GM21619 (cell line): Measurements from ENCODE around the gene ZDHHC22.

Source experiments
- ATAC-seq: cut with Tn5 transposase; IDR thresholded peaks from one replicate; pipeline ENCODE4 v1.9.1; 2021; ENCODE audit not compliant: unreplicated experiment

ZDHHC22 gene

DNA sequence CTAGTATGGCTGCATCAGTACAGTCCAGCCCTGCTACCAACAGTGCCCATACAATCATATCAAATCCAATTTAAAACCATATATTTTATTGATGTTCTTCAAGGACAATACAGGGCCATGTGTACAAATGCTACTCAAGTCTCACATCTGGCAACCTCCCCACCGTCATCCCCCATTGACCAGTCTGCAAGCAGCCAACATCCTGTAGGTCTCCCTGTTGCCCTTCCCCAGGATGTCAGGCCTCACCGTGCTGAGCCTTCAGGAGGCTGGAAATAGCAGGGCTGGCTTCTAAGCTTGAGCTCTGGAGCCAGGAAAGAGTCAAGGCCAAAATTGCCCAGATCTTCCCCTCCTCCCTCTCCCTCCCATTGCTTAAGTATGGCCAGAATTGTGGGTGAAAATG lies 10.4 kb downstream of the ZDHHC22 start:
- ATAC-seq, result no peak

DNA sequence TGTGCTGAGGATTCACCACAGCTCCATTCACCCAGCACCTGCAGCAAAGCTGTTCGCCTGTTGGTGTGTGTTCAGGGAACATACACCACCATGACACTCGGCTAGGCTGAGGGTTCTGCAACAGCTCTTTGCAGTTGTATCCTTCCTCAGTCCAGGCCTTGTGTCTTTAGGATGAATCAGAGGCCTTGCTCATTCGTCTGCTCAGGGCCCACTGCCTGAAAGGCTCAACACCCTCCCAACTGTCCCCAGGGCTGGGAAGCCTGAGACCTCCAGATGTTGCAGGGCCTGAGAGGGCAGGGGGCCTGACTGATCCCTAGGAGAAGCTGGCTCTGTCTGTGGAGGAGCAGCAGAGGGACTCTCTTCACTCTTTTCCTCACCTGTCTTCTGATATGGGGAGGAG lies 11.2 kb downstream of the ZDHHC22 start:
- no peak for ATAC-seq

DNA sequence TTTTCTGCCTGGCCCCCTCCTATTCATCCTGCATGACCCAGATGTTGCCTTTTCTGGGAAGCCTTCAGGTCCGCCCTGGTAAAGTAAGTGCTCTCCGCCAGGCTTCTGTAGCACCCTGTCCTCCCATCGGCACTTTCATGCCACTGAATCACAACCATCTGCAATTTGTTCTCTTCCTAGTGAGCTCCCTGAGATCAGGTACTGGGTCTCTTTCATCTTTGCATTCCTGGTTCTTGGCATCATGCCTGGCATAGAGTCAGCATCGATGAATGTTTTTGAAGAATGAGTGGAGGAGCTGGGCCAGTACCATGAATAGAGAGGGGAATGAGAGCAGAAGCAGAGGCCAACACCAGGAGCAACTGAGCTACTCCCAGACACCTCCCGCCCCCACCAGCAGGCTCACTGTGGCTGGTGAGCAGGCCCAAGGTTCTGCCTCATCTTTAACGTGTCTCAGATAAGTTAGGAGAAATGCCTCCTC lies 13.1 kb downstream of the ZDHHC22 start:
- ATAC-seq, result no peak

DNA sequence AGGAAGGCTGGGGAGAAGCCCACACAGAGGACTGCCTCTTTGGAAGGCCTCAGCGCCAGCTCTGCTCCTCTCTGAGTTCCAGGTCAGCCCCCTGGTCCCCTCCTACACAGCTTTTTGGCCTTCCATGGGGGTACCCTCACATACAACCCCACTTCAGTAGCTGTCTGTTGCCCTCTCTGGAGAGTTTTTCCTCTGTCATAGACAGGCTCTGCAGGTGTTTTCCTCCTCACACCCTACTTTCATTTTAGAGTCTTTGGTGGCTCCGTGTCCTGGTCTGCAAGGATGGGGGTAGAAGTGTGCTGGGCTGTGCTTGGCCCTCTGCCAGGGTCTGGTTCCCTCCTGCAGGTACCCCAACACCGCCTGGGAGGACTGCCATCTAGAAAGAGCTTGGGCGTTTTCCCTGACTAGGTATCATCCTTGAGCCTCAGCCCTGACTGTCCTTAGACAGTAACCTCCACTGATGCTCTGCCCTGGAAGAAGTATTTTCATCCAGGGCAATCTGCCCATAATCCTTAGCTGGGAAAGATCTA lies 15.1 kb downstream of the ZDHHC22 start:
- ATAC-seq, result no peak

DNA sequence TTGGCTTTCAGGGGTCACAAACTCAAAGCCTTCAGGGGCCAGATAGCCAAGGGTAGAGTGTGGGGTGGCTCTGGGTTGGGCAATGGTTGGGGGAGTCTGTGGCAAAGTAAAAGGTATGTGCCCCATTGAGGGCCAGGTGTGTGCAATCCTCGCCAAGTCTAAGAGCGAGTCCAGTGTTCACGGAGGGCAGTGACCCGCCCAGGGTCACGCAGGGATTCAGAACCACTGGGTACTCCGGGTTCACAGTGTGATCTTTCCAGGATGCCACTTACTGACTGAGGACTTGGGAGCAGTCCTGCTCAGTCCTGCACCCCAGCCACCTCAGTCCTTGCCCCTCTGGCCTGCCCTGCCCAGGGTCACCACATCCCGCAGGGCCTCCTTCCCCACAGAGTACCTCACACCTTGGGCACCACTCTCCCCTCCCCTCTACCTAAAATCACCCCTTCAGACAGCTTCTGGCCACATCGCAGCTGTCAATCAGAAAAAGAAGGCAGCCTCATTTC lies 15.7 kb downstream of the ZDHHC22 start:
- ATAC-seq, result no peak

DNA sequence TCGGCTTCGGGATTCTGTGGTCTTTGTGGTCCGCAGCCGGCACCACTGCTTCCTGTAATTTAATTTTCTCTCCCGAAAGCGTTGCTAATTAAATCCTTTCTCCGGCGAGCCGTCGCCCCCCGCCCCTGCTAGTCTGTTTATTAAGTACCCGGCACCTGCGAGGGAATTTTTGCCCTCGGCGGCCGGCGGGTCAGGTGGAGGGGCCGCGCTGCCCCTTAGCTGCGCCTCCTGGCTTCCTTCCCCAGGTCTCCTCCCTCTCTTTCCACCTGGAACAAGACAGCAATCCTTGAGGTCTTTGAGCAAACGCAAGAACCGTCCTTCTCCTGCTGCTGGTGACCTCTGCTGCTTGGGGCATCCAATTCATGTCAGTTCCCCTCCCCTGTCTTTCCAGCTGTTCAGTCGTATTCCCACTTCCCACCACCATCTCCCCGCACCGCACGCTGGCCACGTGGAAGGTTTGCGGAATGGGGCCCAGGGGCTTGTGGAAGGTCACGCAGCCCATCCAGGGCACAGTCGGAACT lies 16.2 kb downstream of the ZDHHC22 start:
- no peak for ATAC-seq

DNA sequence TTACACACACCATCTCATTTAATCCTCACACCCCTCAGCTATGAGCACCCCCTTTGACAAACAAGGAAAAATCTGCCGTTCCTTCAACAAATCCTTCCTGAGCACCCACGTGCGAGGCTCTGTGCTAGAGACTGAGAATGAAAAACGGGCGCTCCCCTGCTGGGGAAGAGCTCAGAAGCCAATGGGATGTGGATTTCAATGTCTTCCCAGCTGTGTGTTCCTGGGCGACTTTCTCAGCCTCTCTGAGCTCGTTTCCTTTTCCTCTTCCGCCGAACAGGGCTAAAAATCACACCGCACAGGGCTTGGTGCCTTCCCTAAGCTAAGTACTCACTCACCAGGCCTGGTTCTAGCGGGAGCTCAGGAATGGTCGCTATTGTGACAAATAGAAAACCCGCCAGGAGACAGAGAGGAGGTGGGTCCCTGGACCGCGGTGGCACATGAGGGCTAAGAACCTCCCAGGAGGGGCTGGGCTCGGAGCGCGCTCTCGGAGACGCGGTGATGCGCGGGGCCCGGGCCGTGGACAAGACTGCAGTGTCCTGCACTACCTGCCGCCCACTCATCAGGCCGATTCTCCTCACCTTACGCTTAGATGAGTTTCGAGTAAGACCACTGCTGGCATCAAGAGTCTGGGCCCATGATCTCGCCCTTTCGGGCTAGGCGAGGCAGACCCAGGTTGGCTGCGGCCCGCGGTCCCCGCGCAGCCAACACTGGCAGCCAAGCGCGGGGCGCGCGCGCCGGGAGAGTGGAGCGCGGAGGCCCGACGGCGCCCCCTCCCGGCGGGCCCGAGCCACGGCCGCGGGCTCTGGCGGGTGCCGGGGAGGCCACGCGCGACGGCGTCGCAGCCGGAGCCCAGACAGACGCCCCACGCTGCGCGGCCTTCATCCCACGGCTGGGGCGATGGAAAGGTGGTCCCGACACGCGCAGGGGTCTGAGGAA lies 17.0 kb downstream of the ZDHHC22 start:
- ATAC-seq, result no peak

DNA sequence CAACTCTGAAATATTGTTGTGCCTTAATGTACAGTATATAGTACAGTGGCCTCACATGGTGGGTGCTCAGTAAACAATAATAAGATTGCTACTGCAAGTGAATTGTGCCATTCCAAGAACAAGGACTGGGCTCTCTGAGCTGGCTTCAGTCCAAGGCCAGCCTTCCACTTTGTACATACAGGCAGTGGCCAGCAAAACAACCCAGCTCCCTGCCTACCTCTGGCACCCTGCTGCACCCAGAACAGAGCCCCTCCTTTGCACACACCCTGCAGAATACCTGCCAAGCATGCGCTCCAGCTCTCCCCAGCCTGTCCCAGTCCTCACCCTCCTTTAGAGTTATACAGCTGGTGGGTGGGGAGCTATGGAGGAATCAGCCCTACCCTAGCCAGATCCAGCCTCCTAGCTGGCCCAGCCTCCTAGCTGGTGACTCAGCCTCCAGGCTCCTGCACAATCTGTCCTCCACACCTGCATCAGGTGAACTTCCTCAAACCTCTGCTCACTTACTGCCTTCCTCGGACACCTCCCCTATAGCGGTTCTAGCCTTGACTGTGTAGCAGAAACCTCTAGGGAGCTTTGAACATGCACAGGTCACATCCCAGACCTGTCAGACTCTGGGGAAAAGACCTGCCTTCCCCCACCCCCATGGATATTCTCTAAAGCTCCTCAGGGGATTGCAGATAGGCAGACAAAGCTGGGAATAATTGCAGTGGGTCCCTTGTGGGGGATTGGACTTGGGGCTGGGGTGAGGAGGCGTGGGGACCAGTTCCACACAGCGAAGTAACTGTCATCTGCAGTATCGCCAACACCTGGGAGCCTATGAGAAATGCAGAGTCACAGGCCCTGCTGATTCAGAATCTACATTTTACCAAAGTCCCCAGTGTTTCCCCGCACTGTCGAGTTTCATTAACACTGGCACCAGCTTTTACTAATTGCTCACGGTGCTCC lies 17.9 kb downstream of the ZDHHC22 start:
- ATAC-seq, result no peak

DNA sequence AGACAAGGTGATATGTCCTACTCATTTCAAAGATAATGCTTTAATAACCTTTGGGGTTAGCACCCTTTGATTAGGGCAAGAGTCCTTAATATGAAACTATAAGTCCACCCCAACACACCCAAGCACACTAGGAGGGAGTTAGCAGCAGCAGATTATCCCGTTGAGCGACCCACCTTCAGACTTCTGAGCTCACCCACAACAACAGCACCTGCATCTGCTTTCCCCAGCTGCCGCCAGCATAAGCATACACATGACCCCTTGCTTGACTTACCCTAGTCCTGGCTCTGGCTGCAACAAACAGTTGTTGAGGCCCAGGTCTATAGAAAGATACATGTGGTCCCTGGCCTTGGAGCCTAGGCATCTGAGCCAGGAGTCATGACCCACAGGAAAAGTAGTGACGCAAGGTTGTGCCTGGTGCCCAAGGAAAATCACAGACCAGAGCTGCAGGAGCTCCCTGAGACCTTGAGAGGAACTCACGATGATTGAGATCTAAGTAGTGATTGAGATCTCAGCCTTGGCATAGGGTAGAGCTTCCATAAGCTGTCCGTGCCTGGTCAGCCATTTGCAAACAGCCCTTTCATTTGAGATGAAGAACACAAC lies 19.0 kb downstream of the ZDHHC22 start:
- no peak for ATAC-seq

DNA sequence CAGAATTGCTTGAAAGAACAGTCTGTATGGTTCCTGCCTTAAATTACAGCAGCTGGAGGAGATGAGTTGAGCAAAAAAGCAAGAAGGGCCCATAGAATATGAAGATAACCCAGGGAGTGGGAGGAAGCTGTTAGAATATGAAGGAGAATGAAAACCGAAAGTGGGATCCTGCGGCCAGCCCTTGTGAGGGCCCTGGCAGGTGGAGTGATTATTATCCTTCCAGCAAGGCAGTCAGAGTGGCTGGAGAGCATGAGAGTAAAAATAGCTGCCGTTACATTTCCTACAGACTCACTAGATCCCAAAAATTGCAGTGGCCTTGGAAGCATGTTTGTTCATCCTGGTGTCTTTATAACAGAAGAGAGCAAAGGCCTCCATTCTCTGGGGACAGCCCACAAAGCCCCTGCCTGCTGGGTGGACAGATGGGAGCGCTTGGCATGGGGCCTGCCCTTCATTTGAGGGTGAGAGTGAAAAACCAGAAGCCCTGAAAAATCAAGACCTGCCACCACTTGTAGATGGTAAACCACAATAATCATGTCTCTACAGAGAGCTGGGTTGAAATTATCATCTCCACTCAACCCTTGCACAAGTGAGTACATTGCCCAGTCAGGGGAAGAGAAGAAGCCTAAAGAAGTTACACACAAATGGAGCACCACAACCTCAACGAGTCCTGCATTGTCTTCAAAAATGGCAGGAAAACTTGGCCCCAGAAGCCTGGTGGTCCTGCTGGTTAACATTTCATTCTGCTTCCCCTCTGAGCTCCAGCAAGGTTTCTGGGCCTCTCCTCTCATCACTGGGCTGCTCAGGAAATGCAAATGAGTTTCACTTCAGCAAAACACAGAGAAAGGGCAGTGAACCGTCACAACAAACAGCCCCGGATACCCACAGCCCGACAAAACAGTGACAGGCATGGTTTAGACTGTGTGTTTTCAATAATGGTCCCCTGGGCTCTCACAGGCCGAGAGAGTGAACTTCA lies 20.5 kb downstream of the ZDHHC22 start:
- peak; percentile 79 for ATAC-seq

DNA sequence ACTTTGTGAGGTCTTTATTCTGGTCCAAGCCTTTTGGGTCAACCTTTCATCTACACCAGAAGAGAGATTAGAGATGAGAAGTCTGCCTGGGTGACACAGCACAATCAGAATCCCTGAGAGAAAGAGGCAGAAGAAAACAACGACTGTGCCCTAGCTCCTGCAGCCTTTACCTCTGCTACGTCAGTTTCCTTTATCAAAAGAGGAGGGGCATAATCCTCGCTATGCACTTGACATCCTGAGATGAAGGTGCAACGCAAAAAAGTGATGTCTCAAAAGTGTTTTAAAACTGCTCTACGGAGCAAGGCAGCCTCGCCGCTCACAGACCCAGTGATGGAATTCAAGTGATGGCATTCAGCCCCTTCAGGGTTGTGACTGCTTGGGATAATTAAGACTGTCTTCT lies 21.7 kb downstream of the ZDHHC22 start:
- no peak for ATAC-seq

DNA sequence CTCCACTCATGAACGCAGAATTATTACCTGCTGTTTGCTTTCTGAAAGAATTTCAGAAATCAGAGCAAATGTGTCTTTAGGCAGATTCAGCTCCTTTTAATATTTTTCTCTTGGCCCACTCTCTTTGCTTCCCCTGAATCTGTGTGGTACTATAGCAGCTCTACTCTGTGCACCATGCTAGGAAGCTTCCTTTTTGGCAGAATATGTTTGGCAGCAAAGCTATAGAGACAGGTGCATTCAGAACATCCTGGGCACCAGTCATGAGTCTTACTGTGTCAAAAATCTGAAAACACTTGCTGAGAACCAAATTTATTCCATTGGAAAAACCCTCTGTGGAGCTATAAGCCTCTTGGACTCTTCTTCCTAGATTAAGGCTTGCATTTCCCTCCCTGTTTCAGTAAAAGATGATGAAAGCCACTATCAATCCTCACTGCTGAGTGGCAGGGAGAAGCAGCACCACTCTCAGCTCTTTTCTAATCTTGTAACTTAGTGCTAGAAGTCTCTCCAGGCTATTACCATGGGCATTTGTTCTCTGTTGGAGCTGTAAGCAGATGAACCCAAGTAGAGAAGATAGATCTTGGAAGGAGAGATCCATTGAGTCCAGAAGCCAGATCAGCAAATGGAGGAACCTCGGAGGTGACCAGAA lies 25.3 kb downstream of the ZDHHC22 start:
- ATAC-seq, result no peak

DNA sequence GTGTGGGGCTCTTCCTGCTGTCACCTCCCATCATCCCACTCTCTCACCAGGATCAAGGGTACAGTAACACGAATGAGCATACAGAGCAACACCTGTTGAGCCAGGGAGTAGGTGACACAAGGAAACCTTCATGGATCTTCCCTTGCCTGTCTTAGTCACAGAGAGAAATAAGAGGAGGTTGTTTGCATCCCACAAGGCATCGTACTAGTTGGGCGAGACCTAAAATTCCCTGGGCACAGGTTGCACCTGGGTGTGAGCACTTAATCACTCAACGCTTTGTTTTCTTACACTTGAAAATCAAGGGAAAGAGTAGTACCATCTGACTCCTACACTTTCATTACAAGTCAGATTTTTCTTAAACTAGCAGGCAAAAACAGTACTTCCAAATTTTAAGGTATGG lies 27.0 kb downstream of the ZDHHC22 start:
- no peak for ATAC-seq

DNA sequence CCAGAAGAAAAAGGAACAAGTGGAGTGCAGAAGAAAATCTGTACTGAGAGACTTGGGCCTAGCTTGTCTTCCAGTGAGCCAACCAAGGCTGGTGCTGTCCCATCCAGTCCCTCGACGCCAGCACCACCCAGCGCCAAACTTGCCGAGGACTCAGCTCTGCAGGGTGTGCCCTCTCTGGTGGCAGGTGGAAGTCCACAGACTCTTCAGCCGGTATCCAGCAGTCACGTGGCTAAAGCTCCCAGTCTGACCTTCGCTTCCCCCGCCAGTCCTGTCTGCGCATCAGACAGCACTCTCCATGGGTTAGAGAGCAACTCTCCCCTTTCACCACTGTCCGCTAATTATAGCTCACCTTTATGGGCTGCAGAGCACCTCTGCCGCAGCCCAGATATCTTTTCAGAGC lies 27.9 kb downstream of the ZDHHC22 start:
- no peak for ATAC-seq

DNA sequence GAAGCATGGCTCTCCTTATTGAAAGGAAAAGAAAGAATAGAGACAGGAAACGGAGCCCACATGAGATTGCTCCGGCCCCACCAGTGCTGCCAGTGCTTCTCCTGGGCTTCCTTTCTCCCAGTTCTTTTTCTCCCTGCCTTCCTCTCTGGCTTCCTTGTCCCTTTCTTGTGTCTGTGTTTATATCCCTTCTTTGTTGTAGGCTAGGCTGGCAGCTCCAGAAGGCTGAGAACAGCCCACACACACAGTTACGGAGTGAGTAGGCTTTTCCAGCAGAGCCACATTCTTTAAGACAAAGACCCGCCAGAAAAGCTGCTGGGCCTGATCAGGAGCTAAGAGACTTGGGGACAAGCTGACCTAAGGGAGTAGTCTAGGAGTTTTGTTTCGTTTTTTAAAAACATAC lies 30.6 kb downstream of the ZDHHC22 start:
- ATAC-seq, result no peak

DNA sequence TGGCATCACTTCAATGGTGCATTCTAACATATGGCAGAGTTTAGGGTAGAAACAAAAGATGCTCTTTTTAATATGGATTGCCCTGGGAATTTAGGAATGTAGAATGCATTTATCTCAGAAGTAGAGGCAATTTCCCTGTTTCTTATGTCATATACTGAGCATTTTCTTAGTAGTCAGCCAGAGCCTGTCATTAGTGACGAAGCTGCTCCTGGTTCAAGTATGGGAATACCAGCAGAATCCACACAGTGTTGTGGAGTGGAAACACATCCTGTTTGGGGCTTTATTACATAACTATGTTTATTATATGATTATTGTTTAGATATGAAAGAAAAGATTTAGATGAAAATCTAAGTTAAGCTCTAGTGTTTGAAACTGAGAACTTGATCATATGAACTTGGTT lies 31.3 kb downstream of the ZDHHC22 start:
- no peak for ATAC-seq

DNA sequence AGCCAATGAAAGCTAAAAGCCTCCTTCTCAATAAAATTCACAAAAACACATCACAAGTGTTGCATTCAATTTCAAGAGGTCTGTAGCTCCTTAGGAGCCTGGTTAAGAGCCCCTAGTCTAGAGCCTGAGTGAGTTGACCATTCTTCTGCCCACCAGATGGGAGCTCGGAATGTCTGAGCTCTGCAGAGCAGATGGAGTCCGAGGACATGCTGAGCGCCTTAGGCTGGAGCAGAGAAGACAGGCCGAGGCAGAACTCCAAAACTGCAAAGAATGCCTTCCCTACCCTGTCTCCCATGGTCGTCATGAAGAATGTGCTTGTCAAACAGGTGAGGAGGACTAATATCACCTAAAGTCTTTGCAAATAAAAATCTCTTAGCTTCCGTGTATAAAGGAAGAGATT lies 31.9 kb downstream of the ZDHHC22 start:
- ATAC-seq, result no peak

DNA sequence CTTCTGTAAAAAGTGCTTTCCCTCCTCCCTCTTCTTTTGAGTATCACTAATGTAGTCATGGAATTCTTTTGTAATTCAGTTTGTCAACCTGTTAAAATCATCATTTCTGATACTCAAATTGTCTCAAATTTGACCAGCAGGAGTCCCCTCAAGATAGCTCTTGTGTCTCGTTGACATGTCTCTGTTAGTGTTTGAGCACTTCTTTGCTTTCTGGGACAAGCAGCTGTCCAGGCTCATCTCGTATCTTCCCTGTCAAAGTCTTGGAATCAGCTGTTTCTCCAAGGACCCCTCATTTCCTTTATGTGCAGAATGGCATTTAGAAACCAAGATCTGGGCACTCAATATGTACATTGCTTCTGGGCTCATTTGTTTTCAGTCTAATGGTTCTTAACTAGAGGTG lies 32.8 kb downstream of the ZDHHC22 start:
- no peak for ATAC-seq

DNA sequence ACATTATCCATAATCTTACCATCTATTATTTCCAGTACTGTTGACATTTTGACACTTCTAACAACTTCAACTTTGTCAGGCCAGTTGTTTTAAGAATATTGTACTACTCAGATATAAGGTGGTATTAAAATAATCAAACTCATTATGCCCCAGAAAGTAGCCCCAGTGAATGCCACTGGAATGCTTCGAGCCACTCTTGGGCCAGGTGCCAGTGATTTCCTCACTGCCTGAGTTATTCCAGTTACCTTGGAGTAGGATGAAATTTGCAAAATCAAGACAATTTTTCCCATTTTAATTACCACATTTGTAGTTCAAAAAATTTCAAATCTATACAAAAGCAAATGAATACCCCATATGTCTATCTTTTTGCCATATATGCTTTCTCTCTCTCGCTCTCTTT lies 34.4 kb downstream of the ZDHHC22 start:
- ATAC-seq, result no peak
